ENCODE results near the gene GAPDHS.

The GAPDHS gene

DNA sequence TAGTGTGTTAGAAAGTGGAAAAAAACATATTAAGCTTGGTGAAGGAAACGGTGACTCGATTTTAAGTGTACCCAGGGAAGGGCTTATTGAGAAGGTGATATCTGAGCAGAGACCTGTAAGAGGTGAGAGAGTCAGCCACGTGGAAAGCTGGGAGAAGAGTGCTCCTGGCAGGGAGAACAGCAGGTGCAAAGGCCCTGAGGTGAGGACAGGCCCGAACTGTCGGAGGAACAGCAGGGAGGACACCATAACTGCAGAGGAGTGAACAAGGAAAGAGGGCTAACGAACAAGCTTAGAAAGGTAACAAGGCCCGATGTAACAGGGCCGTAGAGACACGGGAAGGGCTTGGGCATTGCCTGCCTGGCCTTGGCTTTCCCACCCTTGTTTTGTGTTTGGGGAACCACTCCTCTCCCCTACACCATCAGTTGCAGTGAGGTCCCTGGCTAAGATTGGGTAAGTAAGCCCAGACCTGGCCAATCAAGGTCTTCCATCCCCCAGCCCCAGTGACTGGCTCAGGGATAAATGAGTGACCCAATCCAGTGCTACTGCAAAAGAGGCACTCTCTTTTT, 22.9 kb downstream of the GAPDHS start:
- H3K27ac Mint-ChIP-seq: no peak overlapping the region
- H3K36me3 Mint-ChIP-seq: no peaks in the 10 kb centered on the region
- ATAC-seq (no peak), DNase-seq (ENCODE audit: low spot score in 2 of 2) (no peak)
- H3K4me1 Mint-ChIP-seq: peaks cover 12% of the 10 kb centered on the region
- H3K9me3 Mint-ChIP-seq: no peaks in the 10 kb centered on the region
- no peak overlapping the region for H3K4me3 Mint-ChIP-seq

- no peaks in the 10 kb centered on the region for H3K9me3 Mint-ChIP-seq
- DNase-seq (ENCODE audit: low spot score in 2 of 2): no peak
- no peak overlapping the region for H3K27ac Mint-ChIP-seq
- no peak for ATAC-seq
- H3K4me3 Mint-ChIP-seq: peak overlapping the region; percentile 67
- H3K36me3 Mint-ChIP-seq: no peaks in the 10 kb centered on the region
- H3K4me1 Mint-ChIP-seq: peaks cover 12% of the 10 kb centered on the region
Measured at GRCh38 chr19:35556846-35557538, 23.7 kb downstream of the GAPDHS start.

DNA sequence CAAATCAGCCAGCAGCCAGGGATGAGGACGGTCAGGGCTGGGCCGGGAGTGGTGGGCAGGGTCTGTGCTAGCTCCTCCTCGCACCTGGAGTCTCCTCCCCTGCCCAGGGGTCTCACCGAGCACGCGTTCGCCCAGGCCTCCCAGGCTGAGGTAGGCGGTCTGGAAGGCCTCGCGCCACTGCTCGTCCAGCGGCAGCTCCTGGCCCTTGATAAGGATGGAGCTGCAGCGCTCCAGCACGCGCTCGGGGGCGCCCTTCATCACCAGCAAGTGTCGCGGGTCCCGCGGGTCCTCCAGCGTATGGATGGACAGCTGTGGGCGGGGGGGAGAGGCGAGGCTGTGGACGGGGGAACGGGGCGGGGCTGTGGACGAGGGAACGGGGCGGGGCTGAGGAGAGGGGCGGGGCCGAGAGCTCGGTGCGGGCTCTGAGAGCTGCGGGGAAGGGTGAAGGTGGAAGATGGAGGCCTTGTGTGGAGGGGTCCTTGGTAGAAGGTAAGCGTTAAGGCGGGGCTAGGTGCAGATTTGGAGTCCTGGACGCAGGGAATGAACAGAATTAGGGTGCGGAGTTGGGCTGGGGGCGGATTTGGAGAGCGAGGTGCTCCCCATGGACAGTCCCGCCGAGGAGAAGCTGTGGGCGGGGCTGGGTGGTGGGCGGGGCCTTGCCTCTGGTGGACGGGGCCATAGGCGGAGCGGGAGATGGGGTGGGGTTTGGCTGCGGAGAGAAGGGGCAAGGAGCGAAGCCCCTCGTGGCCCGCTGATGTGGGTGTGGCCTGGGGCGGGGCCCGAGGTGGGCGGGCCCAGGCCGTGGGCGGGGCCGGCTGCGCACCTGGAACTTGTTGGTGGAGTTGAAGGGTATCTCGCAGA, 24.5 kb downstream of the GAPDHS start:
- Mint-ChIP-seq H3K36me3 (no peaks in the 10 kb centered on the region), H3K27ac (no peak overlapping the region), H3K4me3 (peak overlapping the region; percentile 67), H3K9me3 (no peaks in the 10 kb centered on the region), H3K4me1 (peaks cover 12% of the 10 kb centered on the region)
- peak; percentile 60 for ATAC-seq
- DNase-seq (ENCODE audit: low spot score in 2 of 2): peak in 1 of 2 donors; percentile 60

- peak overlapping the region; percentile 67 for H3K4me3 Mint-ChIP-seq
Measured at GRCh38 chr19:35558400-35559280, 25.4 kb downstream of the GAPDHS start.

DNA sequence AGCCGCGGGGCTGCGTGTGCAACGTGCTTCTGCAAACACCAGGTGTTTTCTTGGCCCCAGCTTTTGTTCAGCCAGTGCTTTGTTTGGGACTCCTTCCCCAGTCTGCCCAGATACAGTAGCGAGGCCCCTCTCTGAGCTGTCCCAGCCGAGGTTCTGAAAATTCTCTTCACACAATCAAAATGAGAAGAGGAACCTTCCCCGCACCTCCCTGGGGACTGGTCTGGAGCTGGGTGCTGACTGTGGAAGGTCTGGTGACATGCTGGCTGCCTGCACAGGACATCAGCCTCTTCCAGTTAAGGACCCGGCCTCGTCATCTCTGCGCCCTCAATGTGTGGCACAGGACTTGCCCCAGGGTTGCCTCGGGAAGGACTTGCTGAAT, 26.0 kb downstream of the GAPDHS start:
- DNase-seq (ENCODE audit: low spot score in 2 of 2): no peak
- H3K4me3 Mint-ChIP-seq: peak overlapping the region; percentile 67
- ATAC-seq: no peak

More at GRCh38 chr19:35558400-35559280, 25.4 kb downstream of the GAPDHS start:
- Mint-ChIP-seq H3K36me3 (no peaks in the 10 kb centered on the region), H3K27ac (no peak overlapping the region), H3K9me3 (no peaks in the 10 kb centered on the region), H3K4me1 (peaks cover 12% of the 10 kb centered on the region)
- no peak for DNase-seq (ENCODE audit: low spot score in 2 of 2)
- no peak for ATAC-seq

GRCh38 chr19:35559781-35560180, 26.5 kb downstream of the GAPDHS start:
- Mint-ChIP-seq H3K4me3 (no peak overlapping the region), H3K4me1 (peaks cover 12% of the 10 kb centered on the region), H3K36me3 (no peaks in the 10 kb centered on the region), H3K27ac (no peak overlapping the region), H3K9me3 (no peaks in the 10 kb centered on the region)
- no peak for ATAC-seq
- DNase-seq (ENCODE audit: low spot score in 2 of 2): no peak

More for the DNA sequence above, 26.0 kb downstream of the GAPDHS start:
- Mint-ChIP-seq H3K36me3 (no peaks in the 10 kb centered on the region), H3K4me1 (peaks cover 12% of the 10 kb centered on the region), H3K9me3 (no peaks in the 10 kb centered on the region), H3K27ac (no peak overlapping the region)

GRCh38 chr19:35560271-35560670, 27.0 kb downstream of the GAPDHS start:
- H3K27ac Mint-ChIP-seq: no peak overlapping the region
- H3K4me3 Mint-ChIP-seq: no peak overlapping the region
- ATAC-seq (no peak), DNase-seq (ENCODE audit: low spot score in 2 of 2) (no peak)
- H3K9me3 Mint-ChIP-seq: no peaks in the 10 kb centered on the region
- H3K36me3 Mint-ChIP-seq: no peaks in the 10 kb centered on the region
- H3K4me1 Mint-ChIP-seq: peaks cover 12% of the 10 kb centered on the region

DNA sequence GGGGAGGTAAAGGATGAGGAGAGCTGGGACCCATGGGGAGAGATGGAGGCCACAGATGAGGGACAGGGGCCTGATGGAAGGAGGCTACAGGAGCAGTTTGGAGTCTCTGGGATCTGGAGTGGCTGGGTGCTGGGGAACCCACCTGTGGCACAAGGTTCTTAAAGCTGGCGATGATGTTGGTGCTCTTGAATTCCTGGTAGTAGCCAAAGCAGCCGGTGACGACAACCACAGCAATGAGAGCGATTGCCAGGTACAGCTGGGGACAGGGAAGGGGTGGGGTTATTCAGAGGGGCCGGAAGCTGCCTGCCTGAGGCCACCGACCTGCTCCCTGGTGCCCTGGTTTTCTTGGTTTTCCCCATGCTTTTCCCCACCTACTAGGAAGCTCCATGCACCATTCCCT, 27.4 kb downstream of the GAPDHS start:
- Mint-ChIP-seq H3K4me1 (peaks cover 12% of the 10 kb centered on the region), H3K36me3 (no peaks in the 10 kb centered on the region), H3K4me3 (no peak overlapping the region), H3K9me3 (no peaks in the 10 kb centered on the region), H3K27ac (no peak overlapping the region)
- DNase-seq (ENCODE audit: low spot score in 2 of 2) (no peak), ATAC-seq (no peak)

DNA sequence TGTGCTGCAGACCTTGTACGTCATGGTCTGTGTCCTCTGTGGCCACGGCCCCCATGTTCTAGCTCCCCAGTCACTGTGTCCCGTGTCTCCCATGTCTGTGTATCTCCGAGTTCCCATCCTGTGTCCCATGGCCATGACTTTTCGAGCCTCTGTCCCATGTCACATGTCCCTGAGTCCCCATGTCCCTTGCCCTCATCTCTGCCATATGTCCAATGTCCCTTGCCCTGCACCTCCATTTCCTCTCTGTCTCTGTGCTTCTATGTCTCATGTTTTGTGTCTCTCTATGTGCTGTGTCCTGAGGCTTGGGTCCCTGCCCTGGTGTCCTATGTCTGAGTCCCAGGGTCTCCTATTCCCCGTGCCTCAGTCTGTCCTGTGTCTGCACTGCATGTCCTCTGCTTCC, 28.2 kb downstream of the GAPDHS start:
- H3K4me3 Mint-ChIP-seq: no peak overlapping the region
- no peak overlapping the region for H3K27ac Mint-ChIP-seq
- no peak for DNase-seq (ENCODE audit: low spot score in 2 of 2)
- H3K36me3 Mint-ChIP-seq: no peaks in the 10 kb centered on the region
- H3K9me3 Mint-ChIP-seq: no peaks in the 10 kb centered on the region
- peaks cover 12% of the 10 kb centered on the region for H3K4me1 Mint-ChIP-seq
- ATAC-seq: no peak

DNA sequence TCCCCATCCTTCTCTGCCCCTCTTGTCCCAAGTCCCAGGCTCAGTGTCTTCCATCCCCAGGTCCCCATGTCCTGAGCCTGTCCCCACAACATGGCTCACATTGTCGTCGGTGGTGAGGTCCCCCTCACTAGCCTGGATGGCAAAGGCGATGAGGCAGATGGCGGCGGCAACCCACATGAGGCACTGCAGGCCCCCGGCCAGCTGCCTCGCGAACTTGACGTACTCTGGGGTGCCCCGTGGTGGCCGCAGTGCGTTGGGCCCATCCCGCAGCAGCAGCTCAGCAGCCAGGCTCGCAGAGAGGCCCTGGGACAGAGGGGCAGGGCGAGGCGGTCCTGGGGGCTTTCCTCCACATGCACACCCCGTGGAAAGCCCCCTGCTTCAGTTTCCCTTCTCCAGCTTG, 29.1 kb downstream of the GAPDHS start:
- Mint-ChIP-seq H3K9me3 (no peaks in the 10 kb centered on the region), H3K4me1 (peaks cover 8% of the 10 kb centered on the region), H3K27ac (no peak overlapping the region), H3K4me3 (no peak overlapping the region), H3K36me3 (no peaks in the 10 kb centered on the region)
- DNase-seq (ENCODE audit: low spot score in 2 of 2) (no peak), ATAC-seq (no peak)

GRCh38 chr19:35562776-35563175, 29.5 kb downstream of the GAPDHS start:
- DNase-seq (ENCODE audit: low spot score in 2 of 2): no peak
- H3K9me3 Mint-ChIP-seq: no peaks in the 10 kb centered on the region
- H3K4me3 Mint-ChIP-seq: no peak overlapping the region
- ATAC-seq: no peak
- H3K36me3 Mint-ChIP-seq: no peaks in the 10 kb centered on the region
- H3K4me1 Mint-ChIP-seq: peaks cover 4% of the 10 kb centered on the region
- no peak overlapping the region for H3K27ac Mint-ChIP-seq

DNA sequence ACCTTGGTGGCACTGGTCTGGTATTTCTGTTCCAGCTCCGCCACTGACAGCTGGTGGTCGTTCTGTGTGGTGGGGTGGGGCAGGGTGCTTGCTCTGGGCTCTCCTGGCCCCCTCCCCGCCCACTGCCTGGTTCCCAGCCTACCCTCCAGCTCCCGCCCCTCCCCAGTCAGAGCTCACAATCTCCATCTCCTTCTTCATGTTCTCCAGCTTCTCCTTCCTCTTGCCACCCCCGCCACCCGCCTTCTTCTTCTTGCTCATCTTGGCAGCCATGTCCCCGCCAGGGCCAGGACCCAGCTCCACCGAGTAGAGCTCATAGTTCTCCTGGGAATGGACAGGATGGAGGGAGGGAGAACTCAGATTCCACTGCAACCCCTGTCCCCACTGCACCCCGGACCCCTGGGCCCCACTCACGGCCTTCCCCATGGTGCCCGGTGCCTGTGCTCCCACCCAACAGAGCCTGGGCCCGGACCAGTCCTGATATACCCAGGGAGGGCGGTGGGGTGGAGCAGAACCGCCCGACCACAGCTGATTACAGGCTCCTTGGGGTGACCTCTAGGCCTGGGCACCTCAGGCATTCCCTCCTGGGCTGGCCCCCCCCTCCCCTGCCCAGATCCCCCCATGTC, 30.1 kb downstream of the GAPDHS start, which contains the start of gene ATP4A:
TSS of gene ATP4A (minus strand) at position 452 of the 623 bp plus-strand sequence. CDS start at position 423, 29 bp downstream.
- no peaks in the 10 kb centered on the region for H3K4me1 Mint-ChIP-seq
- DNase-seq (ENCODE audit: low spot score in 2 of 2) (no peak), ATAC-seq (no peak)
- H3K36me3 Mint-ChIP-seq: no peaks in the 10 kb centered on the region
- H3K9me3 Mint-ChIP-seq: no peaks in the 10 kb centered on the region
- no peak within 1 kb of the TSS for H3K4me3 Mint-ChIP-seq
- H3K27ac Mint-ChIP-seq: no peak within 1 kb of the TSS

DNA sequence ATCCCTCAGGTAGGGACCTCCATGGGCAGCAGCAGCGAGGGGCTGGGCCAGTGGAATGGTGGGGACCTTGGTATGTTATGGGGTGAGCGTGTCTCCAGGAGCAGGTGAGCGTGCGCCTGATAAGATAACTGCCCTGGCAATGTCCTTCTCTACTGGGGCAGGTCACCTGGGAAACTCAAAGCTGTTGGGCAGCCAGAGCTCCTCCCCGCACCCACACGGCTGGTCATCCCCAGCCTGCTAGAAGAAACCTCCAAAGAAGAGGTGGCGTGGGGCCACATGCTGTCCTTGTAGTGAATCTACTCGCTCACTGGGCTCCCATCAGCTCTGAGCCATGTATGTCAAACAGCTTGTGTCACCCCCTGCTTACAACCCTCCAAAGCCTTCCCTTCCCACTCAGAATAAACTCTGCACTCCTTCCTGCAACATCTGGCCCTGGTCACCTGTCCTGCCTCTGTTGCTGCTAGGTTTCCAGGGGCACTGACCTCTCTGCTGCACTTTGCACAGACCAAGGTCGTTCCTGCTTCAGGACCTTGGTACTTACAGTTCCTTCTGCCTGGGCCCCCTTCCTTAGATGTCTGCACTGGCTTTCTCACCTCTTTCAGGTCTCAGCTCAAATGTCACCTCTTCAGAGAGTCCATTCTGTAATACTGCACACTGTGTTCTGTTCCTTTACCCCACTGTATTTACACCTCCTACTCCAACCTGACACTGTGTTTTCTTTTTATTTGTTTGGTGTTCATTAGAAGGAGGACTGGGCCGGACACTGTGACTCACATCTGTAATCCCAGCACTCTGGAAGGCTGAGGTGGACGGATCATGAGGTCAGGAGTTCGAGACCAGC, 32.0 kb downstream of the GAPDHS start:
- Mint-ChIP-seq H3K4me1 (no peaks in the 10 kb centered on the region), H3K27ac (no peak overlapping the region), H3K9me3 (no peaks in the 10 kb centered on the region), H3K36me3 (no peaks in the 10 kb centered on the region), H3K4me3 (no peak overlapping the region)
- no peak for DNase-seq (ENCODE audit: low spot score in 2 of 2)
- ATAC-seq: no peak

DNA sequence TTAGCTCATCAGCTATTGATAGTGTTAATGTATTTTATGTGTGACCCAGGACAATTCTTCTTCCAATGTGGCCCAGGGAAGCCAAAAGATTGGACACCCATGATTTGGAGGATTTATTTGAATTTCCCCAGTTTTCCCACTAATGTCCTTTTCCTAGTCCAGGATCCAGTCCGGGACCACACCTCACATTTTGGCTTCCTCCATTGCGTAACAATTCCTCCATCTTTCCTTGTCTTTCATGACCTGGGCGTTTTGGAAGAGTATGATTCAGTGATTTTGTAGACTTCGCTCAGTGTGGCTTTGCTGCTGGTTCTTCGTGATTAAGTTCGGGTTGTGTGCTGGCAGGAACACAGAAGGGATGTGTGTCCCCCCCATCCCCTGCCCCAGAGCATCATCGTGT, 33.5 kb downstream of the GAPDHS start:
- Mint-ChIP-seq H3K9me3 (no peaks in the 10 kb centered on the region), H3K36me3 (no peaks in the 10 kb centered on the region), H3K4me1 (no peaks in the 10 kb centered on the region), H3K27ac (no peak overlapping the region), H3K4me3 (no peak overlapping the region)
- DNase-seq (ENCODE audit: low spot score in 2 of 2): no peak
- ATAC-seq: no peak

Data from stimulated activated effector memory CD8-positive, alpha-beta T cell treated with anti-CD3 and anti-CD28 coated beads, Interleukin-12 subunit alpha, Interleukin-12 subunit beta, amount 100 ng/mL, for 72 hours (primary cell).